Measurements from ENCODE around the gene MYCL.

Gene MYCL

GRCh38 chr1:39943471-39944290, 42.0 kb upstream of the MYCL start:
- Histone ChIP-seq H3K4me1 (no peaks in the 10 kb centered on the region), H3K36me3 (no peaks in the 10 kb centered on the region), H3K27me3 (peaks cover 0 to 17% of the 10 kb centered on the region in 2 donors), H3K9me3 (no peaks in the 10 kb centered on the region), H3K27ac (no peak overlapping the region), H3K4me3 (no peak overlapping the region)
- DNase-seq = no peak
- TF ChIP-seq, protein P1, sequence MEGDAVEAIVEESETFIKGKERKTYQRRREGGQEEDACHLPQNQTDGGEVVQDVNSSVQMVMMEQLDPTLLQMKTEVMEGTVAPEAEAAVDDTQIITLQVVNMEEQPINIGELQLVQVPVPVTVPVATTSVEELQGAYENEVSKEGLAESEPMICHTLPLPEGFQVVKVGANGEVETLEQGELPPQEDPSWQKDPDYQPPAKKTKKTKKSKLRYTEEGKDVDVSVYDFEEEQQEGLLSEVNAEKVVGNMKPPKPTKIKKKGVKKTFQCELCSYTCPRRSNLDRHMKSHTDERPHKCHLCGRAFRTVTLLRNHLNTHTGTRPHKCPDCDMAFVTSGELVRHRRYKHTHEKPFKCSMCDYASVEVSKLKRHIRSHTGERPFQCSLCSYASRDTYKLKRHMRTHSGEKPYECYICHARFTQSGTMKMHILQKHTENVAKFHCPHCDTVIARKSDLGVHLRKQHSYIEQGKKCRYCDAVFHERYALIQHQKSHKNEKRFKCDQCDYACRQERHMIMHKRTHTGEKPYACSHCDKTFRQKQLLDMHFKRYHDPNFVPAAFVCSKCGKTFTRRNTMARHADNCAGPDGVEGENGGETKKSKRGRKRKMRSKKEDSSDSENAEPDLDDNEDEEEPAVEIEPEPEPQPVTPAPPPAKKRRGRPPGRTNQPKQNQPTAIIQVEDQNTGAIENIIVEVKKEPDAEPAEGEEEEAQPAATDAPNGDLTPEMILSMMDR (IDR thresholded peaks at IDR 0.05) = no peak
- intact Hi-C loops (cut with DNase I; ENCODE audit: low total_unique reads) = no loop called here

GRCh38 chr1:39940980-39941871, 39.5 kb upstream of the MYCL start:
- Histone ChIP-seq H3K36me3 (no peaks in the 10 kb centered on the region), H3K27me3 (peaks cover 0 to 11% of the 10 kb centered on the region in 2 donors), H3K9me3 (no peaks in the 10 kb centered on the region), H3K4me3 (no peak overlapping the region), H3K4me1 (no peaks in the 10 kb centered on the region), H3K27ac (no peak overlapping the region)
- intact Hi-C loops (cut with DNase I; ENCODE audit: low total_unique reads) = no loop called here
- TF ChIP-seq, protein P1 (IDR thresholded peaks at IDR 0.05) = no peak
- no peak for DNase-seq

DNA sequence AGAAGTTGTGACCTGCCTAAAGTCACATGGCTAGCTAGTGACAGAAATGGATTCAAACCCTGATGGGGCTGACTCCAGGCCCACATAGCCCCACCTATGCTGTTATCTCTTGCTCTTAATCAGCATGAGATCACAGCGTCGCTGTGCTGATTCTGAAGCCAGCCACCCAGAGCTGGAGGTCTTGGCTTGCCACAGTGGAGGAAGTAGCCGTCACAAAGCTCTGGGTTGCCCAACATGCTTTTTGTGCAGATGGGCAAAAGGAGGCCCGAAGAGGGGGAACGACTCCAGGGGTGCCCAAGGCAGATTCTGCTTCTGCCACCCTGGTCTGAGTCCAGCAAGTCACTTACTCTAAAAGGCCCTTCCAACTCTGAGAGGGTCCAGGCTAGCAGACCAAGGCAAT, 38.5 kb upstream of the MYCL start:
- TF ChIP-seq, protein P1 (IDR thresholded peaks at IDR 0.05) = no peak
- no peaks in the 10 kb centered on the region for H3K9me3 ChIP-seq
- no peaks in the 10 kb centered on the region for H3K36me3 ChIP-seq
- peak; percentile 37 to 69 for DNase-seq
- H3K27ac ChIP-seq = no peak overlapping the region
- intact Hi-C loops (cut with DNase I; ENCODE audit: low total_unique reads) = no loop called here
- H3K4me3 ChIP-seq = no peak overlapping the region
- H3K27me3 ChIP-seq = peaks cover 0 to 7% of the 10 kb centered on the region in 2 donors
- H3K4me1 ChIP-seq = no peaks in the 10 kb centered on the region

DNA sequence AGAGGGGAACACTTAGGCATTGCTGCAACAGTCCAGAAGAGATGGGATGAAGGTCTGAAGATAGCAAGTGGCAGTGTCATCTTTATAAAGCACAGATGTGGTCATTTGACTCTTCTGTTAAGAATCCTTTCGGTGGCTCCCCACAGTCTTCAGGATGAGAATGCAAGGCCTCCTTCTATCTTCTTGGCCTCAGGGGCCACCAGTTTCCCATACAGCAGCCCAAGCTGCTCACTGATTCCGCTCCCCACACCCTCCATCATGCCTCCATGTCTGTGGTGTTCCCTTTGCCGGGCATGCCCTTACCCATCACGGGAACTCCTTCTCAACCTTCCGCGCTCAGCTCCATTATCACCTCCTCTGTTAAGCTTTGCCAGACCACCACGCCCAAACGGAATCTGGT, 37.1 kb upstream of the MYCL start:
- Histone ChIP-seq H3K27me3 (peaks cover 0 to 8% of the 10 kb centered on the region in 2 donors), H3K4me3 (no peak overlapping the region), H3K27ac (no peak overlapping the region), H3K4me1 (peaks cover 0 to 3% (median 0%) of the 10 kb centered on the region in 4 donors), H3K36me3 (no peaks in the 10 kb centered on the region), H3K9me3 (no peaks in the 10 kb centered on the region)
- intact Hi-C loops (cut with DNase I; ENCODE audit: low total_unique reads) = no loop called here
- DNase-seq = no peak
- TF ChIP-seq, protein P1 (IDR thresholded peaks at IDR 0.05) = no peak

DNA sequence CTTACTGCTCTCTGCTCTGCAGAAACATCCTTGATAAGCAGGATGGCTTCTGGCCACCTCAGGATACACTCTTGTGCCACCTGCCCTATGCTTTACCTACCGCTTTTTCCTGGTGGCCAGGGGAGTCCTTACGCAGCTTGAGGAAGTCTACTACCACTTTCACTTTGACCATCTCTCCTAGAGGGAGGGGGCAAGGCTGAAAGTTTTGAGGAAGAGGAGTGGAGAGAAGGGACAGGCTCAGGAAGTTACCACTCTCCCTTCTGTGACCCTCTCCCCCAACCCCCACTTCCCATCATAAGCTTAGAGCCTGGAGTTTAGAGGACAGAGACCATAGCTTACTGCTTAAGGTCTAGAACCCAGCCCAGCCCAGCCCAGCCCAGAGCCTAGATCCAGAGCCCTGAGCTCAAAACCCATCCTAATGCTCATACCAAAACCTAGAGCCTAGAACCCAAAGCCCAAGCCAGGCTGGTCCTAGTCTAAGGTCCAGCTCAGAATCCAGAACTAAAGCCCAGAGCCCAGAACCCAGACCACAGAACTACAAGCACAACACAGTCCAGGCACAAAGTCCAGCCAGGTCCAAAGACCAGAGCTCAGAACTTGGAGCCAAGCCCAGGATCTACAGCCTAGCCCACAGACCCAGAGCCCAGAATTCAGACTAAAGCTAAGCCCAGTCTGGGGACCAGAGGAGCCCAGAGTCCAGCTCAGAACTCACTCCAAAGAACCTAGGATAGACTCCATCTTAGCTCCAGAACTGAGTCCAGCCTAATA, 35.2 kb upstream of the MYCL start:
- no peak overlapping the region for H3K27ac ChIP-seq
- TF ChIP-seq, protein P1 (IDR thresholded peaks at IDR 0.05) = no peak
- H3K36me3 ChIP-seq = no peaks in the 10 kb centered on the region
- DNase-seq = peak in 1 of 2 donors; percentile 25
- no peaks in the 10 kb centered on the region for H3K9me3 ChIP-seq
- H3K27me3 ChIP-seq = peaks cover 0 to 8% of the 10 kb centered on the region in 2 donors
- H3K4me3 ChIP-seq = no peak overlapping the region
- intact Hi-C loops (cut with DNase I; ENCODE audit: low total_unique reads) = no loop called here
- peaks cover 0 to 8% (median 0%) of the 10 kb centered on the region in 4 donors for H3K4me1 ChIP-seq

All from tibial artery (tissue), 4 donors.